Heart left ventricle (tissue), 16 donors: Measurements from ENCODE around the gene RAB40C. TPM values are rescaled to one million over a fixed set of nuclear protein-coding genes. Genes with fewer than 3 reads are reported as not detected.

Experiments used
- ATAC-seq, 4 donors: fragments of 200-7000 bp; cut with Tn5 transposase; one replicate each; pipeline ENCODE4 v1.9.1; 2020 to 2022; ENCODE audit warnings: moderate library complexity in 4 of 4, mild to moderate bottlenecking in 3 of 4, moderate number of reproducible peaks in 1 of 4
- DNase-seq, 5 donors: peaks; one replicate each; pipeline ENCODE4 v3.0.0-alpha.2; 2020
- H3K27ac ChIP-seq, 12 donors: fragments of 200-600 bp; sonication (generic) in 4 of 12; one replicate each; pipeline versions ENCODE4 v1.5.0 to v1.8.0; 2016 to 2022; ENCODE audit warnings: mild to moderate bottlenecking in 2 of 12
- H3K27me3 ChIP-seq, 9 donors: fragments of 200-600 bp; sonication (generic) in 2 of 9; one replicate each; pipeline versions ENCODE4 v1.5.1 to v1.8.0; 2016 to 2022; ENCODE audit warnings: mild to moderate bottlenecking in 3 of 9
- H3K36me3 ChIP-seq, 9 donors: fragments of 200-600 bp; sonication (generic) in 2 of 9; one replicate each; pipeline versions ENCODE4 v1.5.0 to v1.8.0; 2018 to 2022; ENCODE audit warnings: mild to moderate bottlenecking in 2 of 9
- H3K4me1 ChIP-seq, 12 donors: fragments of 200-600 bp; sonication (generic) in 4 of 12; one replicate each; pipeline versions ENCODE4 v1.5.0 to v1.8.0; 2016 to 2022; ENCODE audit warnings: mild to moderate bottlenecking in 3 of 12
- H3K4me3 ChIP-seq, 12 donors: fragments of 200-600 bp; sonication (generic) in 4 of 12; one replicate each; pipeline versions ENCODE4 v1.5.0 to v1.8.0; 2017 to 2022; ENCODE audit warnings: mild to moderate bottlenecking in 9 of 12, moderate library complexity in 4 of 12
- H3K9me3 ChIP-seq, 12 donors: fragments of 200-600 bp; sonication (generic) in 4 of 12; one replicate each; pipeline versions ENCODE4 v1.5.0 to v1.8.0; 2016 to 2022; ENCODE audit warnings: mild to moderate bottlenecking in 1 of 12
- CTCF ChIP-seq, 12 donors: fragments of 200-600 bp; sonication (generic) in 4 of 12; IDR thresholded peaks; one replicate each; pipeline versions ENCODE4 v1.5.0 to v1.8.0; 2018 to 2022; ENCODE audit warnings: antibody characterized with exemption in 12 of 12, mild to moderate bottlenecking in 5 of 12
- POLR2A ChIP-seq, 2 donors: fragments of 450-650 bp; IDR thresholded peaks; one replicate each; pipeline ENCODE4 v1.6.1; 2017; ENCODE audit warnings: antibody characterized with exemption in 2 of 2, mild to moderate bottlenecking in 2 of 2, moderate library complexity in 2 of 2
- WGBS, 4 donors: extraction: QIAGEN DNeasy Blood & Tissue Kit in 2 of 4; methylation state at CpG; one replicate each; pipeline versions ENCODE4 v1.1.5 to v1.1.7; 2013 to 2018; 5-methylcytosine and 5-hydroxymethylcytosine counted together
- intact Hi-C, 10 donors: fragments of 100-400 bp; cut with DNase I; formaldehyde crosslinking; loops; one replicate each; pipeline versions ENCODE4 v1.11.1 to v1.14.2; 2022
- polyA plus RNA-seq, 2 donors: library from polyadenylated mRNA; stranded (reverse); fragments of 200-250 nt; gene quantifications; one replicate each; pipeline ENCODE4 v1.2.3, GENCODE V29; 2013
- total RNA-seq, 9 donors: library from RNA; depleted of rRNA in 2 of 9; stranded (reverse); fragments of >200 nt in 2 of 9; fragmentation: NEBNext Ultra II Directional in 3 of 9; extraction: Animal tissue kit (Norgen Biotek cat#: 25700) in 3 of 9; gene quantifications; one replicate each; pipeline versions ENCODE4 v1.1.0 to v1.2.4, GENCODE V29; 2016 to 2023
- donor health status: ischemic (EF 13 %, LVEDD 7.1; RV severe dilation, severe dysfunction).
- donor health status: healthy with polysubstance abuse.
- donor health status: DM: no; HTN: yes; CAD: no.
- donor health status: DM: no; HTN: no; CAD: no.
- donor health status: ischemic (EF 25% LVEDD 6.9; RV normal size, moderate dysfunction).
- donor health status: ischemic (EF 25% LVEDD 5.7; RV mildly dilated, moderate dysfunction).
- donor health status: healthy.
- donor health status: DM: yes; HTN: yes; CAD: no.
- donor health status: ischemic (EF 35%, LVEDD 5.7; RV mildly dilated, moderate dysfunction).
- donor health status: nonischemic (EF 11% LVEDD 7.7; RV severe dilation, severe dysfunction).
- donor health status: DM: yes; HTN: yes; CAD: no.
- donor health status: PGD.
- donor health status: ischemic (EF 29% LVEDD 5.4; RV normal size, mild dysfunction).
- donor health status: nonischemic (EF 23%, LVEDD 6.1; RV moderate dilation, normal function).

The RAB40C gene
- total and polyA plus RNA-seq, 11 donors, result 10.2 to 22.0 (median 12.8) TPM

DNA sequence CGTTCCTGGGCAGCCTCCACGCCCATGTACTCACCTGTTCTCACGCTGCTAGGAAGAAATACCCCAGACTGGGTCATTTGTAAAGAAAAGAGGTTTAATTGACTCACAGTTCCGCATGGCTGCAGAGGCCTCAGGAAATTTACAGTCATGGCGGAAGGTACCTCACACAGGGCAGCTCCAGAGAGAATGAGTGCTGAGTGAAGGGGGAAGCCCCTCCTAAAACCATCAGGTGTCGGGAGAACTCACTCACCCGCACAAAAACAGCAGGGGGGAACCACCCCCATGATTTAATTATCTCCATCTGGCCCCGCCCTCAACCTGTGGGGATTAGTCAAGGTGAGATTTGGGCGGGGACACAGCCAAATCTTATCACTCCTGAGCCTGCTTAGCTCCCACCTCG, 18.2 kb downstream of the RAB40C start:
- Histone ChIP-seq H3K9me3 (peaks cover 0 to 7% (median 0%) of the 10 kb centered on the region in 12 donors), H3K4me1 (peaks cover 0 to 19% (median 0%) of the 10 kb centered on the region in 12 donors), H3K4me3 (no peak overlapping the region), H3K36me3 (no peaks in the 10 kb centered on the region), H3K27me3 (no peaks in the 10 kb centered on the region), H3K27ac (no peak overlapping the region)
- ATAC-seq, result no peak
- DNase-seq, result no peak
- WGBS, 4 donors, result 89 to 93% (median 90%) methylated on average over 10 of the region's 10 CpGs
- intact Hi-C loops, result no loop called here
- no peak for TF ChIP-seq POLR2A (IDR thresholded peaks at IDR 0.05)
- TF ChIP-seq CTCF (IDR thresholded peaks at IDR 0.05), result no peak

DNA sequence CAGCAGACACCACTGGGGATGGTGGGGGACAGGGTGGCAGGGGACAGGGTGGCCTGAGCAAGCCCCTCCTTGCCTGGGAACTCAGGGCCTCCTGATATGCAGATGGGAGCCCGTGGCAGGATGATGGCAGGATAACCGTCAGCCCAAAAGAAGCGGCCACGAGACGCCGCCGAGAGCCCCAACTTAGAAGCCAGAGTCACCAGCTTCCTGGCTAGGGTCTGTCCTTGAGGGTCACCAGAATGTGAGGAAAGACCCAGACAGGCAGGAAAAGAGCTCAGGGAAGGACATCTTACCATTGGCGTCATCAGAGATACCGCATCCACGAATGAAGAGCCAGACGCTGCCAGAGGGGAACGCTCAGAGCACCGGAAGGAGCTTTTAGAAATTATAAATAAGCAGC, 19.4 kb downstream of the RAB40C start:
- DNase-seq (no peak), ATAC-seq (no peak)
- peaks cover 0 to 19% (median 0%) of the 10 kb centered on the region in 12 donors for H3K4me1 ChIP-seq
- H3K9me3 ChIP-seq, result peaks cover 0 to 7% (median 0%) of the 10 kb centered on the region in 12 donors
- intact Hi-C loops, result no loop called here
- no peaks in the 10 kb centered on the region for H3K27me3 ChIP-seq
- 85 to 90% (median 86%) methylated on average over 13 of the region's 13 CpGs for WGBS, 4 donors
- no peaks in the 10 kb centered on the region for H3K36me3 ChIP-seq
- H3K27ac ChIP-seq, result no peak overlapping the region
- H3K4me3 ChIP-seq, result no peak overlapping the region
- no peak for TF ChIP-seq CTCF (IDR thresholded peaks at IDR 0.05)
- no peak for TF ChIP-seq POLR2A (IDR thresholded peaks at IDR 0.05)

GRCh38 chr16:609984-610383, 20.1 kb downstream of the RAB40C start:
- Histone ChIP-seq H3K36me3 (no peaks in the 10 kb centered on the region), H3K27ac (no peak overlapping the region), H3K27me3 (no peaks in the 10 kb centered on the region), H3K9me3 (peaks cover 0 to 4% (median 0%) of the 10 kb centered on the region in 12 donors), H3K4me3 (no peak overlapping the region), H3K4me1 (peaks cover 0 to 19% (median 0%) of the 10 kb centered on the region in 12 donors)
- intact Hi-C loops, result no loop called here
- 91 to 97% (median 92%) methylated on average over 9 to 14 of the region's 14 CpGs for WGBS, 4 donors
- ATAC-seq, result peak in 1 of 4 donors; percentile 27
- DNase-seq, result no peak
- TF ChIP-seq POLR2A (IDR thresholded peaks at IDR 0.05), result no peak
- no peak for TF ChIP-seq CTCF (IDR thresholded peaks at IDR 0.05)

DNA sequence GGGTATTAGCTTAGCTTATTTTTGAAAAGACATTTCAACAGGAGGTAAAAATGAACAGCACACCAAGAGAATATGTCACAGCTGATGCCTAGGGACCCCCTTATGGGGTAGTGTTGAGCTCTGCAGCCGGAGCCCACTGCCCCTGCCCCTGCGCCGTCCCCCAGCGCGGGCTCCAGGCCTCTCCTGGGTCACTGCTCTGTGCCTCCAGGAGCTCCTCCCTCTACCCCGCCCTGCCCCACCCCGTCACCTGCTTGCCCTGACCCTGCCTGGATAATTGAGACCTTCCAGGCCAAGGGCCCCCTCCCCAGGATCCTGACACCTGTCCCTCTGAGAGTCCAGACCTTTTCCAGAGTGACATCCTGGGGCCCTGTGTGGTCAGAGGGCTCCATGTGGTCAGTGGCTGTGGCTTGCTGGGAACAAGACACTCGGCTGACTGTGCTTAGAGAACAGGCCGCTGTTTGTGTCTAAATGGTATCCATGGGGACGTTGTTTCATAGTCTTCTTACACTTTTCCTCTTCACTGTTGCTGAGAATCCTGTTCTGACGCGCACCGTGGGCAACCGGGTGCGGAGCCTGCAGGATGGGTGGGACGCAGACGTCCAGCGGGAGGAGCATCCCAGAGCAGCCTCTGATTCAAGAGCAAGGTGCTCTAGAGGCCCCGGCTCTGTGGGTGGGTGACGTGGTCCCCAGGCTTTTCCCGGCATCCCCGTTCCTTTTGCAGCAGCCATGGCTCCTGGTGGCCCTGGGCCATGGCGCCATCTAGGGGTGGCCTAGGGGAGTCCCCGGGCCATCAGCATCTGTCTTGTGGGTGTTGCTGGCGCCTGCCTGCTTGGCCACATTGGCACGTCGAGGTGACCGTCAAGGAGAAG, 20.9 kb downstream of the RAB40C start:
- DNase-seq (peak in 3 of 5 donors; percentile 53 to 80 (median 58)), ATAC-seq (peak; percentile 55 to 84 (median 74))
- TF ChIP-seq CTCF (IDR thresholded peaks at IDR 0.05) (peak; percentile 58 to 79 (median 69)), POLR2A (IDR thresholded peaks at IDR 0.05) (no peak)
- no peak overlapping the region for H3K4me3 ChIP-seq
- H3K36me3 ChIP-seq, result no peaks in the 10 kb centered on the region
- 68 to 81% (median 76%) methylated on average over 26 to 28 of the region's 28 CpGs for WGBS, 4 donors
- no peaks in the 10 kb centered on the region for H3K27me3 ChIP-seq
- intact Hi-C loops, result no loop called here
- H3K27ac ChIP-seq, result no peak overlapping the region
- H3K4me1 ChIP-seq, result peaks cover 0 to 19% (median 0%) of the 10 kb centered on the region in 12 donors
- no peaks in the 10 kb centered on the region for H3K9me3 ChIP-seq
